NCI-H446 (cell line): ENCODE results near the gene TET1.
"Not testable (repeated sequence)": the region's sequence is repeated elsewhere in the genome, so short reads cannot be mapped to it uniquely, and the experiment has no call there.

Experiments used
- DNase-seq, 2 experiments: peaks; one replicate each; lab custom pipeline; 2025; lab: John Stamatoyannopoulos, UW

The TET1 gene

GRCh38 chr10:68564712-68565111 is 4.6 kb downstream of the TET1 start:
- no peak for DNase-seq

GRCh38 chr10:68565658-68566057 is 5.5 kb downstream of the TET1 start:
- no peak for DNase-seq

DNA sequence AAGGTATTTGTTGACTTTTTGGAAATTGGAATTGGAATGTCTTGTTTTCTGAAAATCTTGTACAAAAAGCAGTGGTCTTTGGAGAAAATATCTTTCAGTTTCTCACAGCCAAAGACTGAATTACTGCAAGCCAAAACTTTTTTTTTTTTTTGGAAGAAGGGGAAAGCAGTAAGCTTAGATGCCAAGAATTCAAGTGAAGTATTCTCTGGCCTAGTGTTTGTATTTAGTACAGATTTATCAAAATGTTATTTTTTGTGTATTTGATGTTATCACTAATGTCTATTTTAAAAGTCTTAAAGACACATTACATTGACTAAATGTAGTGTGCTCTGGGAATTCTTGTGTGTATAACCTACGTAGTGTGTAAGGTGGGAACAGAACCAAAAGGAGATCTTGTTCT is 6.2 kb downstream of the TET1 start:
- no peak for DNase-seq

- no peak for DNase-seq
These were observed 6.8 kb downstream of the TET1 start for GRCh38 chr10:68566955-68567354.

DNA sequence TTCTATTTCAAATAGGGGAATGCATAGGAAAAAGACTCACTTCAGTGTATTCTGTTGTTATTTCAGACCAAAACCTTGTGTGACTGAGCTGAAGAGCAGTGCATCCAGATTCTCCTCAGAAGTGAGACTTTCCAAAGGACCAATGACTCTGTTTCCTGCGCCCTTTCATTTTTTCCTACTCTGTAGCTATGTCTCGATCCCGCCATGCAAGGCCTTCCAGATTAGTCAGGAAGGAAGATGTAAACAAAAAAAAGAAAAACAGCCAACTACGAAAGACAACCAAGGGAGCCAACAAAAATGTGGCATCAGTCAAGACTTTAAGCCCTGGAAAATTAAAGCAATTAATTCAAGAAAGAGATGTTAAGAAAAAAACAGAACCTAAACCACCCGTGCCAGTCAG is 12.0 kb downstream of the TET1 start:
- no peak for DNase-seq

GRCh38 chr10:68574051-68574450 is 13.9 kb downstream of the TET1 start:
- DNase-seq = peak in 1 of 2 experiments; percentile 8

DNA sequence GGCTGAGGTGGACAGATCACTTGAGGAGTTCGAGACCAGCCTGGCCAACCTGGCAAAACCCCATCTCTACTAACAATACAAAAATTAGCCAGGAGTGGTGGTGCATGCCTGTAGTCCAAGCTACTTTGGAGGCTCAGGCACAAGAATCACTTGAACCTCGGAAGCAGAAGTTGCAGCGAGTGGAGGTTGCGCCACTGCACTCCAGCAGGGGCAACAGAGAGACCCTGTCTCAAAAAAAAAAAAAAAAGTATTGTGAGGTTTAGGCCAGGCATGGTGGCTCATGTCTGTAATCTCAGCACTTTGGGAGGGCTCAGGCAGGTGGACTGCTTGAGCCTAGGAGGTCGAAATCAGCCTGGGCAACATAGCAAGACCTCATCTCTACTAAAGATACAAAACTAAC is 16.0 kb downstream of the TET1 start:
- DNase-seq = no peak

- DNase-seq = no peak
These were observed 18.8 kb downstream of the TET1 start for GRCh38 chr10:68578974-68579373.

DNA sequence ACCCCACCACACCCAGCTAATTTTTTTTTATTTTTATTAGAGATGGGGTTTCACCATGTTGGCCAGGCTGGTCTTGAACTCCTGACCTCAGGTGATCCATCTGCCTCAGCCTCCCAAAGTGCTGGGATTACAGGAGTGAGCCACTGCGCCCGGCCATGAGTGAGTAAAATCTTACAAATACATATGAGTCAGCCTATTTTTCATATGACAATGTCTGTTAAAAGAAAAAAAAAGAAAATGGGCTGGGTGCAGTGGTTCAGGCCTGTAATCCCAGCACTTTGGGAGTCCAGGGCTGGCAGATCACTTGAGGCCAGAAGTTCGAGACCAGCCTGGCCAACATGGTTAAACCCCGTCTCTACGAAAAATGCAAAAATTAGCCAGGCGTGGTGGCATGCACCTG is 24.1 kb downstream of the TET1 start:
- DNase-seq = not testable (repeated sequence)

- no peak for DNase-seq
These were observed 26.6 kb downstream of the TET1 start for GRCh38 chr10:68586606-68587305.

- no peak for DNase-seq
These were observed 34.3 kb downstream of the TET1 start for GRCh38 chr10:68594405-68594804.

GRCh38 chr10:68595513-68595912 is 35.4 kb downstream of the TET1 start:
- no peak for DNase-seq

- no peak for DNase-seq
These were observed 37.3 kb downstream of the TET1 start for GRCh38 chr10:68597407-68597806.

DNA sequence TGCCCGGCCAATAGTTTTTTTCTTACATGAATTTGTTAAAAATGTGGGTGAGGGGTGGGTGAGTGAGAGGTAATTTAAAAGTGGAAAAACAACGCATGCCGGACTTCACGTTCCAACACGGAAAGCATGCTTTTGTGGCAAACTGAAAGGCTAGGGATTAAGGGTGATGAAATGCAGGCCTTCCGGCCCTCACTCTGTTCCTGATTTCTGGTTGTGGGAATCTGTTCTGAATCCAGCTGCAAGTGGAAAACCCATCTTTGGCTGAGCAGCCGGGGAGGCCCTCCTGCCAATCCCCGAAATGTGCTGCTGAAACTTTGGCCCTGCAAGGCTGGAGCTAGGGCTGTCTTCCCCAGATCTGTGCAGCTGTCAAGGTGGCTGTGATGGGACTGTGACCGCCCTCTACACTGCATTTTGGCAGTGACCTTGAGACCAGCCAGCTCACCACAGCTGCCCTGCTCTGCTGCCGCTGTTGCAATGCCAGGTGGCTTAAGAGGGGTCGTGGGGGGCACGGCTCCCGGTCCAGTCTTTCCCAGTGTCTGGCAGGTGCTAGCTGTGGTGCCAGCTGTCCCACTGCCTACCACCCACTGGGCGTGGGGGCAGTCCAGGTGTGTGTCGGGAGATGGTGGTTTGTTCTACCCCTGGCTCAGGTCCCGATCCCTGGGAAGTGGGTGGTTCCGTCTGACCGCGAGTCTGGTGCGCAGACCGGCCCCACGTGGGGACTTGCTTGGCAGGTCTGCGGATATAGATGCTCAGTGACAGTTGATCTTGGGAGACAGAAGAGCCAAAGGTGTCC is 39.0 kb downstream of the TET1 start:
- no peak for DNase-seq

- no peak for DNase-seq
These were observed 39.6 kb downstream of the TET1 start for GRCh38 chr10:68599771-68600040.

DNA sequence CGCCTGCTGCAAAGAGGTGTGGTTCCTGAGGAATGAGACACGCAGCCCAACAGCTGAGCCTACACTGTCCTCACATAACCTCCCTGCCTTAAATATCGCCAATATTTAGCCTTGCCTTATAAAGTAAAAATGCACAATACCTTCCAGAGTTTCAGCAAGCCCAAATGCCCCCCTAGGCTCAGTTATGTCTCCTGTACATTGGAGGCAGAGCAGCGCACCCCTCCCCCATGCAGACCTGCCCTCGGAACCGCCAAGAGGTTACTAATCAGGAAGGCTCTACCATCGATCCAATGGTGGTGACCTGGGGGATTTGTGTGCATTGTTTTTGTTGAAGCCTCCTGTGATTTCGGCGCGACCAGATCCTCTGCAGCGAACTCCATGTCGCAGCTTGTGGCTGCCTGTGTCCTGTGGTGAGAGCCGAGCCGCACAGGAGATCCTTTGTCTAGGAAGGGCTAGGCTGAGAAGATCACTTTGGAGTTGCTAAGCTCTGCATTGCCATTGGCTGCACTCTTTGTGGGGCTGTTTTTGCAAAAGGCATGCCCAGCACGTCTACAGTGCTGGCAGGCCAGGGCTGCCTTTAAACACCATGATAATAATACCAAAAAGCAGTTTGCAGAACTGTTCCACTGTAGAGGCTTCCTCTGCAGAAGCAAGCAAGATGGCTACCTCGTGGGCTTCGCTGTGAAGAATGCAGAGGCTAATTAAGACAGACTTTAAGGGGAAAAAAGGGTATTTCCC is 40.1 kb downstream of the TET1 start:
- DNase-seq = peak; percentile 64 to 72

DNA sequence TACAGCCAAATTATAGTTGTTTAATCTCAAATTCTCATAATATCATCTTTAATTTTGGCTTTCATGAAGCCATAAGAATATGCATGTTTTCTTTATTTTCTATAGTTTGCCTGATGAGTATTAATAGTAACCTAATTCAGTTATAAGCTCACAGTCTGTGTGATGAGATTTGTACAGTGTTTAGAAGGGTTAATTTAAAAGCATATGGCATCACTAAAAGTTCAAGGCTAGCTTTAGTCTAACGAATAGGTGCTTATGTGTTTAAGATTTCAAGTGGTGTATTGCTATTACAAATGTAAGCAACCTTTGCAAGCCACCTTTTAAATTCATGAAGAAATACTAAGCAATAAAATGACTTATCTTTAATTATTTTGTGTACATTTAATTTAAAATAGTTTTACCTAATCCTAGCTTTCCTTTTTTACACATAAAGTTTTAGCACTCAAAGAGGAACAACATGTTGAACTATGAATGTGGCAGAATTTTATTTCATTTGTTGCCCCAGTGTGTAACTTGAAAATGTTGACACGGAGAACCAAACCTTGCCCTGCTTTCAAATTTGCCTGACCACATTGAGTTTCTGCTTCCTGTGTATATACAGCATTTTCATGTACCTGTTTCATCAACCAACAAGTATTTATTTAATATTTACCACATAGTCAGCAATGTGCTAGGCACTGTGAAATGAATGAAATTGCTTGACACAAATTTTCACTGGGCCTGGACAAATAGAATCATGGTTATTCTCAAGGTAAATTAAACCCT is 41.5 kb downstream of the TET1 start:
- DNase-seq = no peak

GRCh38 chr10:68602434-68602833 is 42.3 kb downstream of the TET1 start:
- no peak for DNase-seq

GRCh38 chr10:68603766-68604165 is 43.6 kb downstream of the TET1 start:
- no peak for DNase-seq

GRCh38 chr10:68604441-68604840 is 44.3 kb downstream of the TET1 start:
- DNase-seq = no peak

GRCh38 chr10:68606918-68607317 is 46.8 kb downstream of the TET1 start:
- DNase-seq = no peak

GRCh38 chr10:68610023-68610422 is 49.9 kb downstream of the TET1 start:
- DNase-seq = not testable (repeated sequence)
